Anterior cingulate cortex (tissue), 58 donors: ENCODE results near the gene SEC14L5.
"Not testable (repeated sequence)": the region's sequence is repeated elsewhere in the genome, so short reads cannot be mapped to it uniquely, and the experiment has no call there.

Source experiments
- DNase-seq, 58 donors: peaks; one replicate each; lab custom pipeline; 2025; lab: John Stamatoyannopoulos, UW

The SEC14L5 gene

GRCh38 chr16:5030251-5030870 is 72.2 kb downstream of the SEC14L5 start:
- DNase-seq = no peak

- no peak for DNase-seq
Measured at GRCh38 chr16:5031601-5032000, 73.5 kb downstream of the SEC14L5 start.

- DNase-seq = no peak
Measured at GRCh38 chr16:5032748-5033167, 74.6 kb downstream of the SEC14L5 start.

GRCh38 chr16:5033256-5034166 is 75.4 kb downstream of the SEC14L5 start, which contains the start of gene NAGPA:
TSS of gene NAGPA (minus strand) at chr16:5033935. CDS start at chr16:5033914, 21 bp downstream.
- peak; percentile 40 to 95 (median 83) for DNase-seq

GRCh38 chr16:5034167-5034523 is 76.0 kb downstream of the SEC14L5 start:
- DNase-seq = no peak

- no peak for DNase-seq
Measured at GRCh38 chr16:5035909-5036227, 77.7 kb downstream of the SEC14L5 start.

- DNase-seq = peak in 34 of 58 donors; percentile 15 to 84 (median 46)
Measured at GRCh38 chr16:5036228-5037156, 78.4 kb downstream of the SEC14L5 start.

GRCh38 chr16:5040451-5040850 is 82.3 kb downstream of the SEC14L5 start:
- DNase-seq = no peak

- DNase-seq = peak in 1 of 58 donors; percentile 28
Measured at GRCh38 chr16:5041600-5042133, 83.5 kb downstream of the SEC14L5 start.

- peak in 2 of 58 donors; percentile 16 to 22 for DNase-seq
Measured at GRCh38 chr16:5042574-5043171, 84.5 kb downstream of the SEC14L5 start.

- DNase-seq = no peak
Measured at GRCh38 chr16:5044011-5044540, 85.9 kb downstream of the SEC14L5 start.

GRCh38 chr16:5044581-5044980 is 86.5 kb downstream of the SEC14L5 start:
- DNase-seq = not testable (repeated sequence)

GRCh38 chr16:5045499-5046115 is 87.5 kb downstream of the SEC14L5 start:
- no peak for DNase-seq

- DNase-seq = no peak
Measured at GRCh38 chr16:5046914-5047313, 88.8 kb downstream of the SEC14L5 start.

- DNase-seq = no peak
Measured at GRCh38 chr16:5054876-5055865, 97.0 kb downstream of the SEC14L5 start.

GRCh38 chr16:5056352-5056751 is 98.2 kb downstream of the SEC14L5 start:
- DNase-seq = no peak

GRCh38 chr16:5058476-5058875 is 100.3 kb downstream of the SEC14L5 start:
- DNase-seq = peak in 1 of 58 donors; percentile 8
